Measurements from ENCODE around the gene HAUS8.

DNA sequence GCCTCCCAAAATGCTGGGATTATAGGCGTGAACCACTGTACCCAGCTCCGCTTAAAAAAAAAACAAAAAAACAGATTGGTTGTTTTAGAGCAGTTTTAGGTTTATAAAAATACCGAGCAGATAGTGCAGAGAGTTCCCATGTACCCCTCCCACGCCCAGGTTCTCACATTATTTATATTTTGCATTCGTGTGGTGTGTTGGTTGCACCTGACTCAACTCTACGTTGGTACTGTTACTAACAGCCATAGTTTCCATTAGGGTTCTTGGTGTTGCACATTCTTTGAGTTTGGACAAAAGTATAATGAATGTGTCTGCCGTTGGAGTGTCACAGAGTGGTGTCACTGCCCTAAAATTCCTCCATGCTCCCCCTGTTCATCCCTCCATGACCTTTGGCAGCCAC is 29.4 kb upstream of the HAUS8 start:
- TF ChIP-seq POLR2AphosphoS5 (IDR thresholded peaks at IDR 0.05; ENCODE audit: low read depth, low read length), result no peak
- TF ChIP-seq POLR2A (IDR thresholded peaks at IDR 0.05; ENCODE audit: low read depth, low read length), result no peak
- TF ChIP-seq PAX5 (IDR thresholded peaks at IDR 0.05; ENCODE audit: insufficient read depth, low read length, severe bottlenecking), result no peak
